Heart left ventricle (tissue), 16 donors: ENCODE measurements around the gene SH2D2A. TPM values are rescaled to one million over a fixed set of nuclear protein-coding genes. Genes with fewer than 3 reads are reported as not detected.

Experiments
- ATAC-seq, 4 donors: fragments of 200-7000 bp; cut with Tn5 transposase; one replicate each; pipeline ENCODE4 v1.9.1; 2020 to 2022; ENCODE audit warnings: moderate library complexity in 4 of 4, mild to moderate bottlenecking in 3 of 4, moderate number of reproducible peaks in 1 of 4
- DNase-seq, 5 donors: peaks; one replicate each; pipeline ENCODE4 v3.0.0-alpha.2; 2020
- H3K27ac ChIP-seq, 12 donors: fragments of 200-600 bp; sonication (generic) in 4 of 12; one replicate each; pipeline versions ENCODE4 v1.5.0 to v1.8.0; 2016 to 2022; ENCODE audit warnings: mild to moderate bottlenecking in 2 of 12
- H3K27me3 ChIP-seq, 9 donors: fragments of 200-600 bp; sonication (generic) in 2 of 9; one replicate each; pipeline versions ENCODE4 v1.5.1 to v1.8.0; 2016 to 2022; ENCODE audit warnings: mild to moderate bottlenecking in 3 of 9
- H3K36me3 ChIP-seq, 9 donors: fragments of 200-600 bp; sonication (generic) in 2 of 9; one replicate each; pipeline versions ENCODE4 v1.5.0 to v1.8.0; 2018 to 2022; ENCODE audit warnings: mild to moderate bottlenecking in 2 of 9
- H3K4me1 ChIP-seq, 12 donors: fragments of 200-600 bp; sonication (generic) in 4 of 12; one replicate each; pipeline versions ENCODE4 v1.5.0 to v1.8.0; 2016 to 2022; ENCODE audit warnings: mild to moderate bottlenecking in 3 of 12
- H3K4me3 ChIP-seq, 12 donors: fragments of 200-600 bp; sonication (generic) in 4 of 12; one replicate each; pipeline versions ENCODE4 v1.5.0 to v1.8.0; 2017 to 2022; ENCODE audit warnings: mild to moderate bottlenecking in 9 of 12, moderate library complexity in 4 of 12
- H3K9me3 ChIP-seq, 12 donors: fragments of 200-600 bp; sonication (generic) in 4 of 12; one replicate each; pipeline versions ENCODE4 v1.5.0 to v1.8.0; 2016 to 2022; ENCODE audit warnings: mild to moderate bottlenecking in 1 of 12
- POLR2A ChIP-seq, 2 donors: fragments of 450-650 bp; IDR thresholded peaks; one replicate each; pipeline ENCODE4 v1.6.1; 2017; ENCODE audit warnings: antibody characterized with exemption in 2 of 2, mild to moderate bottlenecking in 2 of 2, moderate library complexity in 2 of 2
- WGBS, 4 donors: extraction: QIAGEN DNeasy Blood & Tissue Kit in 2 of 4; methylation state at CpG; one replicate each; pipeline versions ENCODE4 v1.1.5 to v1.1.7; 2013 to 2018; 5-methylcytosine and 5-hydroxymethylcytosine counted together
- intact Hi-C, 10 donors: fragments of 100-400 bp; cut with DNase I; formaldehyde crosslinking; loops; one replicate each; pipeline versions ENCODE4 v1.11.1 to v1.14.2; 2022
- polyA plus RNA-seq, 2 donors: library from polyadenylated mRNA; stranded (reverse); fragments of 200-250 nt; gene quantifications; one replicate each; pipeline ENCODE4 v1.2.3, GENCODE V29; 2013
- total RNA-seq, 9 donors: library from RNA; depleted of rRNA in 2 of 9; stranded (reverse); fragments of >200 nt in 2 of 9; fragmentation: NEBNext Ultra II Directional in 3 of 9; extraction: Animal tissue kit (Norgen Biotek cat#: 25700) in 3 of 9; gene quantifications; one replicate each; pipeline versions ENCODE4 v1.1.0 to v1.2.4, GENCODE V29; 2016 to 2023
- TF ChIP-seq, protein P1 (sequence below), 12 donors: fragments of 200-600 bp; sonication (generic) in 4 of 12; IDR thresholded peaks; one replicate each; pipeline versions ENCODE4 v1.5.0 to v1.8.0; 2018 to 2022; ENCODE audit warnings: antibody characterized with exemption in 12 of 12, mild to moderate bottlenecking in 5 of 12
- donor health status: ischemic (EF 13 %, LVEDD 7.1; RV severe dilation, severe dysfunction).
- donor health status: healthy with polysubstance abuse.
- donor health status: DM: no; HTN: yes; CAD: no.
- donor health status: DM: no; HTN: no; CAD: no.
- donor health status: ischemic (EF 25% LVEDD 6.9; RV normal size, moderate dysfunction).
- donor health status: ischemic (EF 25% LVEDD 5.7; RV mildly dilated, moderate dysfunction).
- donor health status: healthy.
- donor health status: DM: yes; HTN: yes; CAD: no.
- donor health status: ischemic (EF 35%, LVEDD 5.7; RV mildly dilated, moderate dysfunction).
- donor health status: nonischemic (EF 11% LVEDD 7.7; RV severe dilation, severe dysfunction).
- donor health status: DM: yes; HTN: yes; CAD: no.
- donor health status: PGD.
- donor health status: ischemic (EF 29% LVEDD 5.4; RV normal size, mild dysfunction).
- donor health status: nonischemic (EF 23%, LVEDD 6.1; RV moderate dilation, normal function).

The SH2D2A gene
- total and polyA plus RNA-seq, 11 donors = 0.52 to 8.2 (median 1.1) TPM

DNA sequence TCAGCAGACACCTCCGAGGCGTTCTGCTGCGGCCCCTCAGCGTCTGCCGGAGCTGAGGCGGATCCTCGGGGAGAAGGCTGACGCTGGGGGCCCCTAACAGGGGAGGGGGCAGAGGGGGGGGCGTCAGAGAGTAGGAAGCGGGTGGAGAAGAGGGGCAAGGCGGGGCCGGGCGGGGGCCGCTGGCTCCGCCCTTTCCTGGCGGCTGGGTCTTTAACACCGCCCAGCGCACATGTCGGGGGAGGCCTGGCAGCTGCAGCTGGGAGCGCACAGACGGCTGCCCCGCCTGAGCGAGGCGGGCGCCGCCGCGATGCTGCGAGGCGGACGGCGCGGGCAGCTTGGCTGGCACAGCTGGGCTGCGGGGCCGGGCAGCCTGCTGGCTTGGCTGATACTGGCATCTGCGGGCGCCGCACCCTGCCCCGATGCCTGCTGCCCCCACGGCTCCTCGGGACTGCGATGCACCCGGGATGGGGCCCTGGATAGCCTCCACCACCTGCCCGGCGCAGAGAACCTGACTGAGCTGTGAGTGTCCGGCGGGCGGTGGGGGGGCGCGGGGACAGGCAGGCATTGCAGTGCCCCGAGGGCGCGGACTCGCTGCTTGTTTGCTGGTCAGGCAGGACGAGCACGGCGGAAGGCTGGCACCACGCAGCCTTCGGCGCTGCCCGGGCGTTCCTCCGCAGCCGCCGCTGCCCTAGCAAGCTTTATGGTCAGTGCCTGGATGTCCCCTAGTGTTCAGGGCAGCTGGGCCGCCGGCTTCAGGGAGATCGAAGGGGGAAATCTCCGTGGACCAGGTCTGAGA is 44.2 kb upstream of the SH2D2A start, which contains the start of gene NTRK1:
Gene NTRK1 (plus strand): TSS at position 238 of the 796 bp plus-strand sequence. CDS start 70 bp downstream, at position 308.
- Histone ChIP-seq H3K36me3 (no peaks in the 10 kb centered on the region), H3K4me3 (peak within 1 kb of the TSS; percentile 16 to 56 (median 40)), H3K9me3 (no peaks in the 10 kb centered on the region), H3K27me3 (peaks cover 6 to 70% (median 34%) of the 10 kb centered on the region in 9 donors), H3K27ac (peak within 1 kb of the TSS in 2 of 12 donors; percentile 42 to 58), H3K4me1 (peaks cover 12 to 37% (median 29%) of the 10 kb centered on the region in 12 donors)
- 4 to 6% (median 6%) methylated on average over 45 to 69 of the region's 69 CpGs for WGBS, 4 donors
- no peak for TF ChIP-seq POLR2A (IDR thresholded peaks at IDR 0.05)
- TF ChIP-seq, protein P1, sequence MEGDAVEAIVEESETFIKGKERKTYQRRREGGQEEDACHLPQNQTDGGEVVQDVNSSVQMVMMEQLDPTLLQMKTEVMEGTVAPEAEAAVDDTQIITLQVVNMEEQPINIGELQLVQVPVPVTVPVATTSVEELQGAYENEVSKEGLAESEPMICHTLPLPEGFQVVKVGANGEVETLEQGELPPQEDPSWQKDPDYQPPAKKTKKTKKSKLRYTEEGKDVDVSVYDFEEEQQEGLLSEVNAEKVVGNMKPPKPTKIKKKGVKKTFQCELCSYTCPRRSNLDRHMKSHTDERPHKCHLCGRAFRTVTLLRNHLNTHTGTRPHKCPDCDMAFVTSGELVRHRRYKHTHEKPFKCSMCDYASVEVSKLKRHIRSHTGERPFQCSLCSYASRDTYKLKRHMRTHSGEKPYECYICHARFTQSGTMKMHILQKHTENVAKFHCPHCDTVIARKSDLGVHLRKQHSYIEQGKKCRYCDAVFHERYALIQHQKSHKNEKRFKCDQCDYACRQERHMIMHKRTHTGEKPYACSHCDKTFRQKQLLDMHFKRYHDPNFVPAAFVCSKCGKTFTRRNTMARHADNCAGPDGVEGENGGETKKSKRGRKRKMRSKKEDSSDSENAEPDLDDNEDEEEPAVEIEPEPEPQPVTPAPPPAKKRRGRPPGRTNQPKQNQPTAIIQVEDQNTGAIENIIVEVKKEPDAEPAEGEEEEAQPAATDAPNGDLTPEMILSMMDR (IDR thresholded peaks at IDR 0.05) = no peak
- ATAC-seq = peak in 3 of 4 donors; percentile 33 to 74 (median 52)
- intact Hi-C loops = loop anchor here in 8 of 10 donors (1.0 to 10.0 kb wide), 7 partner anchors 22 to 172 kb away; partner anchors contain the start of genes ISG20L2 (in 3 of the 8) and METTL25B (in 3 of the 8)
- DNase-seq = peak in 3 of 5 donors; percentile 25 to 78 (median 56)

DNA sequence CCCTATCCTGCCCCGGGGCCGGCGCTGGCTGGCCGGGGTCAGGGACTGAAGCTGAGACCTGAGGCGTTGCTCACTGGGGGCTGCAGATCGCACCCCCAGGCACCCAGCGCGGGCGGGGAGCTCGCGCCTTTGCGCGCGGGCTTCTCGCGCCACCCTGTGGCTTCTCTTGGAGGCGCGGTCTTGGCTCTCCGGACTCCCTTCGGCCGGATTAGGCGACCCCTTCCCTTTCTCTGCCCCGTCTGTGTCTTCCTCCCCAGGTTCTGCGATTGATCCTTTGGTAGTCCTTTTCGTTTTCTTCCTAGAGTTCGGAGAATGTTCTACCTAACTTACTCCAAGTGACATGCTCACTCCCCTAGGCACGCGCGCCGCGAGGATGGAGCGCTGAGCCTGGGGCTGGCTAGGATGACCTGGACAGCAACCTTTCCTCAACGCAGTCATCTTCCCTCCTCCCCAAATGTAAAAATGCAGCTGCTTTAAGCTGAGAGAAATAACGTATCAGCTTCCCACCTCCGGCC is 43.5 kb upstream of the SH2D2A start:
- H3K27me3 ChIP-seq = peaks cover 6 to 63% (median 34%) of the 10 kb centered on the region in 9 donors
- DNase-seq = peak in 3 of 5 donors; percentile 30 to 59 (median 41)
- H3K27ac ChIP-seq = no peak overlapping the region
- H3K9me3 ChIP-seq = no peaks in the 10 kb centered on the region
- H3K4me1 ChIP-seq = peaks cover 12 to 37% (median 29%) of the 10 kb centered on the region in 12 donors
- WGBS, 4 donors = 0 to 1% (median 0%) methylated on average over 29 to 35 of the region's 35 CpGs
- TF ChIP-seq, protein P1 (IDR thresholded peaks at IDR 0.05) = peak; percentile 70 to 93 (median 82)
- no peak for TF ChIP-seq POLR2A (IDR thresholded peaks at IDR 0.05)
- intact Hi-C loops = loop anchor here in 8 of 10 donors (1.0 to 10.0 kb wide), 7 partner anchors 21 to 171 kb away; partner anchors contain the start of genes ISG20L2 (in 3 of the 8) and METTL25B (in 3 of the 8)
- peak; percentile 28 to 80 (median 60) for ATAC-seq
- H3K4me3 ChIP-seq = peak overlapping the region; percentile 16 to 56 (median 40)
- no peaks in the 10 kb centered on the region for H3K36me3 ChIP-seq

DNA sequence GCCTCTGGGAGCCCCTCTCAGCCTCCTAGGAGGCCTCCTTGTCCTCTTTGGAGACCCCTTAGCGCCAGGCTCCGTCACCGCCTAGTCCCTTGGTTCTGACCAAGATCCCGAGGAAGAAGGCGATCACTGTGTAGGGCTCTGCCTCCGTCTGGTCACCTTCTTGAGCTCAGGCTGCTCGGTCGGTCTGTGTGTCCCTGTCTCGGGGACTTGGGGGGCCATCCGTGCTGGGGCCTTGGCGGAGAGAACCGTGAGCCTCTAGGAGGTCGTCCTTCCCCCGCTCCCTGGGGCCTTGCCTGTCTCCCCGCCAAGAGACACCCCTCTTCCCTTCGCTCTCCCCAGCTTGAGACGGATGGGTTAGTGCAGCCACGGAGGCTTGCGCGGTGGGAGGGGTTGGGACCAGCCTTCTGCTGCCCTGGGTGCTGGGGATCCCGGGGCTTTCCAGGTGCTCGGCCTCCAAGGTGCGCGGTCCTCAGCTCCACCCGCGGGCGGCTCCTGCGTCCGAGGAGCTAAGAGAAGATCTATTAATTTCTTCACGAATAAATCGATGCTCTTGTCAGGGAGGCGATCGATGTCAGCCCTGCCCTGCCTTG is 43.0 kb upstream of the SH2D2A start:
- no peaks in the 10 kb centered on the region for H3K9me3 ChIP-seq
- H3K27me3 ChIP-seq = peaks cover 6 to 59% (median 34%) of the 10 kb centered on the region in 9 donors
- WGBS, 4 donors = 1 to 4% (median 2%) methylated on average over 11 to 33 of the region's 33 CpGs
- peak overlapping the region; percentile 23 to 56 (median 40) for H3K4me3 ChIP-seq
- no peaks in the 10 kb centered on the region for H3K36me3 ChIP-seq
- peaks cover 12 to 37% (median 29%) of the 10 kb centered on the region in 12 donors for H3K4me1 ChIP-seq
- DNase-seq (peak in 1 of 5 donors; percentile 26), ATAC-seq (peak in 3 of 4 donors; percentile 25 to 42 (median 37))
- no peak for TF ChIP-seq POLR2A (IDR thresholded peaks at IDR 0.05)
- intact Hi-C loops = loop anchor here in 9 of 10 donors (1.0 to 10.0 kb wide), 8 partner anchors 21 to 171 kb away; partner anchors contain the start of genes ISG20L2 (in 5 of the 9) and METTL25B (in 5 of the 9)
- peak overlapping the region in 2 of 12 donors; percentile 42 to 58 for H3K27ac ChIP-seq

DNA sequence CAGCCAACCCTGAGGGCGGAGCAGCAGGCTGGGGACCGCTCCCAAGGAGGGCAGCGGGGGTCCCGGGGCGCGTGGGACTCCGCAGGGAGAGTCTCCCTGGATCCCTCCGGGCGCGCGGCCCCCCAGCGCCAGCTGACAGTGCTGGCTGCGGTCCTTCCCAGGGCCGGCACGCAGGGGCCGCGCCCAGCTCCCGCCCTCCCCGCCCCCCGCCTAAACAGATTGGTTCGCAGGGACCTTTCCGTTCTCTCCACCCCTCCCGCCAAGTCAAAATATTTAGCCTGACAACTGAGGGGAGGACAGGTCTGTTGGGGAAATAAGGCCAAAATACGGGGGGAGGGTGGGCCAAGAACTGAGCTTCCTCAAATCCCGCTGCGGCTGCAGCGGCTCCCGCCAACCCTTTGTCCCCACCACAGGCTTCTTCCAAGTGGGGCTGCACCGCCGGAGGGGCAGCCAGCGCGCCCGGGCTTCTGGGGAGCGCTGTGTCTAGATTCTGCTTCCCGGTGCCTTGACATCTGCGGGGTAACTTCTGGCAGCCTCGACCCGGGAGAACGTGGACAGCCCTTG is 42.4 kb upstream of the SH2D2A start, which contains the start of gene INSRR:
Gene INSRR (minus strand): TSS at position 159 of the 564 bp plus-strand sequence. CDS start 496 bp downstream, outside the sequence.
- no peaks in the 10 kb centered on the region for H3K36me3 ChIP-seq
- peaks cover 6 to 56% (median 33%) of the 10 kb centered on the region in 9 donors for H3K27me3 ChIP-seq
- no peaks in the 10 kb centered on the region for H3K9me3 ChIP-seq
- intact Hi-C loops = loop anchor here in 7 of 10 donors (2.0 to 10.0 kb wide), 4 partner anchors 20 to 134 kb away; partner anchors contain the start of genes ISG20L2 (in 2 of the 7) and METTL25B (in 2 of the 7)
- peak within 1 kb of the TSS in 4 of 12 donors; percentile 39 to 58 (median 42) for H3K27ac ChIP-seq
- peak within 1 kb of the TSS; percentile 23 to 56 (median 40) for H3K4me3 ChIP-seq
- H3K4me1 ChIP-seq = peaks cover 12 to 37% (median 29%) of the 10 kb centered on the region in 12 donors
- TF ChIP-seq, protein P1 (IDR thresholded peaks at IDR 0.05) = no peak
- no peak for TF ChIP-seq POLR2A (IDR thresholded peaks at IDR 0.05)
- 1 to 3% (median 2%) methylated on average over 16 to 39 of the region's 39 CpGs for WGBS, 4 donors
- peak in 2 of 4 donors; percentile 7 to 44 for ATAC-seq
- peak in 1 of 5 donors; percentile 37 for DNase-seq
